Stimulated activated CD4-positive, alpha-beta T cell treated with anti-CD3 and anti-CD28 coated beads, Interleukin-12 subunit alpha, Interleukin-12 subunit beta, amount 100 ng/mL, for 48 hours (primary cell): ENCODE data around the gene IPO4.
"Not testable (repeated sequence)": the region's sequence is repeated elsewhere in the genome, so short reads cannot be mapped to it uniquely, and the experiment has no call there.

Source experiments
- DNase-seq, 3 donors: peaks; one replicate each; pipeline ENCODE4 v3.0.0-alpha.2; 2020; ENCODE audit warnings: low read depth in 2 of 3, low spot score in 1 of 3

The IPO4 gene

GRCh38 chr14:24216876-24217275, 28.3 kb upstream of the IPO4 start:
- not testable (repeated sequence) for DNase-seq

DNA sequence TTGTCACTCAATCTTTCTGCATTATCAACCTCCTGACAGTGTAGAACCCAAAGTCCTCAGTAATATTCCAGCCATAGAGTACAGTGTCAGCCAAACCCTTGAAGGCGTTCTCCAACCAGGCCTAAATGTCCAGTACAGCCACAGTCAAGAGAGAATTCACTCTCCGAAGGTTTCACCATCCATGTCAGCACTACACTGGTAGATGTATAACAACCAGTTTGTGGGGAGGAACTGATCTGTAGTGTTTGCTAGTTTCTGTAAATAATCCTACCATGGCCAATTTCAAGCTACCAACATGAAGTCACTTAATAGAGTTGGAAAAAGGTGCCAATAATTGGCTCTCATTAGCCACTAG, 27.7 kb upstream of the IPO4 start:
- no peak for DNase-seq

DNA sequence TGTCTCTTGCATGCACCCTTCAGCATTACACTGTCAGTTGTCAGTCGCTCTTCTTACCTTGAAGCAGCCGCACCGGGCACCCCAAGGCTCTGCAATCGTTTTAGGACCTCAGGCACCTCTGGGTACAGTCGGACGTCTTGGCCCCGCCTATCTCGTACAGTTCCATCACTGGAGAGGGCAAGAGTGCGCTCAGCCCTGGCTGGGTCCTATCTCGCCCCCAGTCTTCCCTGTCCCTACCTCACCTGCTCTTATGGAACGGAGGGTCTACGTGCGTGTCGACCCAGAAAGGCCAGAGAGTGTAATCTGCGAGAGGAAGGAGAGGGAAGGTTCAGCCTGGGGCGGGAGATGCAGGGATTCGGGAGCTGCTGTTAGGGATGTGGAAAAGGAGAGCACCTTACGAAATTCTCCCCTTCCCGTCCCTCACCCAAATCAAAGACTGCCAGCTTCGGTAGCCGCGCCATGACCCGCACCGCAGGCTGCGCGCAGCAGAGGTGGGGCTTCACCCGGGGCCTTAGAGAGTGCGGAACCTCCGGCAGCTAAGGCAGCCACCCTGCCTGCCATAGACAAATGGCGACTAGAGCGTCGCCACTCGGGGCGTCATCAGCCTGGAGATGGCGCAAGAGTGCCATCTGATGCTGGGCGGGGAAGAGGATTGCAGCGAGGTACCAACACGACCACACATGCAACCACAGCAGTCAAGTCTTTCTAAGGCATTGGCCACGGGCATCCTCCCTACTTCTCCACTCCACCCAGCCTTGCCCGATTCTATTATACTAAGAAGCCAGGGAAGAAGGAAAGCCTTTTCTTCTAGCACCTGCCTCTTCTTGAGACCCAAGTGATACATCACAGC, 27.1 kb upstream of the IPO4 start, which contains the start of gene MDP1:
MDP1 (minus strand) TSS at position 572 of the 850 bp plus-strand sequence; CDS start at position 461, 111 bp downstream.
- peak; percentile 74 to 77 (median 76) for DNase-seq

- no peak for DNase-seq
Observed at GRCh38 chr14:24213866-24214662, 25.4 kb upstream of the IPO4 start.

DNA sequence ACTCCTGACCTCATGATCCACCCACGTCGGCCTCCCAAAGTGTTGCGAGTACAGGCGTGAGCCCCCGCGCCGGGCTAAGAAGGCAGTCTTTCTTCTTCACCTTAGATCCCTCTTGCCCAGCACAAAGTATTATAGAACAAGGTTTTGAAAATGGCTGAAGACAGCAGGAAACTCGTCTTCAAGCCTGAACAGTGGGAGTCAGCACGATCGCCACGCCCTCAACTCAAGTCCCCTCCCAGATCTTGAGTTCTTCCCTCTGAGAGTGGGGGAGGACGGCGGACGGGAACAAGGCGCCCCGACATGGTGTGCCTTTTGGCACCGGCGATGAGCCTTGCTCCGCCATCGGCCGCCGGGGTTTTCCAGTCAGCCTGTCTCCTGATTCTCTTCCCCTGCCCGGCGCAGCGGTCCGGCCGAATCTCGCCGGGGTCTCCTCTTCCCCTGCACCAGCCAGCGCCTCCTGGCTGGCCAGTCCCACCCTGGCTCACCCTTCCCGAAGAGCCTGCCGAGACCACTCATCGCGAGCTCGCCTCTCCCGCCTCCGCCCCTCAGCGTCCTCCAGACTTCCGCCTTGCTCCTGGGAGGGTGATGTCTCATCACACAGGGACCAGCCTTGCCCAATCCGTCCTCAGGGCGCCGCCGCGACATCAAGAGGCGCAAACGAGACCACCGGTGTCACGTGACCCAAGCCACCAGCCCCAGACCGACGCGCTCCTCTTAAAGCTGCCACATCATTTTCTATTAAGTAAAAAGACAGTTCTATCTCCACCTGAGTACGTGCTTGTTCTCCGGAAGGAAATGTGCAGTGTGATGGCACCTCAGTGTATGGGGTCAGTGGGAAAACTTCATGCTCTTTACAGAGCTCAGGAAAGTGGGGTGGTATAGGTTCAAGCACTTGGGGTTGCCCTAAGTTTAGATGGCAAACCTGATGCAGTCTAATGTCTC, 24.6 kb upstream of the IPO4 start, which contains the start of gene CHMP4A:
CHMP4A (minus strand) TSS at position 565 of the 942 bp plus-strand sequence; CDS start at position 516, 49 bp downstream.
- DNase-seq, result peak; percentile 94 to 97 (median 97)

GRCh38 chr14:24211311-24211710, 22.7 kb upstream of the IPO4 start:
- no peak for DNase-seq

GRCh38 chr14:24207625-24208024, 19.0 kb upstream of the IPO4 start:
- no peak for DNase-seq

GRCh38 chr14:24207104-24207551, 18.5 kb upstream of the IPO4 start:
- DNase-seq, result no peak

DNA sequence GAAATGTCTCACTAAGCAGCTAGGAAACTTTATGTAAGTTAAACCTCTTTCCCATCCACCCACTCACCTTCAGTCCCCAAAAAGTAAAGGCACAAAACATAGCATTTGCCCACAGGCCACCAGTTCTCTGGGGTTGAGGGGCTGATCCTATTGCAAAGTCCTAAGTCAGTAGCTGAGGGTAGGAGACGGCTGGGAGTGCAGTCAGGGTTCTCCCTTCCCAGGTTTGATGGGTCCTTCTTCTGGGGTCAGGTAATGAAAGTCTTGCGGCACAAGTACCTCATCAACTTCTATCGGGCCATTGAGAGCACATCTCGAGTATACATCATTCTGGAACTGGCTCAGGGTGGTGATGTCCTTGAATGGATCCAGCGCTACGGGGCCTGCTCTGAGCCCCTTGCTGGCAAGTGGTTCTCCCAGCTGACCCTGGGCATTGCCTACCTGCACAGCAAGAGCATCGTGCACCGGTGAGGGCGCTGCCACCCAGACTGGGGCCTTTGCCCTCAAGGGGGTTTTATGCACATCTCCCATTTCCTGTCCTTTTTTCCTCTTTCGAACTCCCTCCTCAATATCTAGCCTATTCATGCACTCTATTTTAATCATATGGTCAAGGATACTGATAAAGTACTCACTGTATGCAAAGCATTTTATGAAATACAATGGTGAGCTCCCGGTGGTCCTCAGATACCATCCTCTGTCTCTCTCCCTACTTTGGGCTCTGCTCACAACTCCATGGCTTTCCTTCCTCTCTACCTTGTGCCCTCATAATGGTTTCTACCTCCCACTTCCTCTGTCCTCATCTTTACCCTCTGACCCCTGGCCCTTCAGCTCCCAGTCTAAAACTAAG, 17.9 kb upstream of the IPO4 start:
- DNase-seq, result no peak

GRCh38 chr14:24204163-24205146, 15.8 kb upstream of the IPO4 start:
- no peak for DNase-seq

DNA sequence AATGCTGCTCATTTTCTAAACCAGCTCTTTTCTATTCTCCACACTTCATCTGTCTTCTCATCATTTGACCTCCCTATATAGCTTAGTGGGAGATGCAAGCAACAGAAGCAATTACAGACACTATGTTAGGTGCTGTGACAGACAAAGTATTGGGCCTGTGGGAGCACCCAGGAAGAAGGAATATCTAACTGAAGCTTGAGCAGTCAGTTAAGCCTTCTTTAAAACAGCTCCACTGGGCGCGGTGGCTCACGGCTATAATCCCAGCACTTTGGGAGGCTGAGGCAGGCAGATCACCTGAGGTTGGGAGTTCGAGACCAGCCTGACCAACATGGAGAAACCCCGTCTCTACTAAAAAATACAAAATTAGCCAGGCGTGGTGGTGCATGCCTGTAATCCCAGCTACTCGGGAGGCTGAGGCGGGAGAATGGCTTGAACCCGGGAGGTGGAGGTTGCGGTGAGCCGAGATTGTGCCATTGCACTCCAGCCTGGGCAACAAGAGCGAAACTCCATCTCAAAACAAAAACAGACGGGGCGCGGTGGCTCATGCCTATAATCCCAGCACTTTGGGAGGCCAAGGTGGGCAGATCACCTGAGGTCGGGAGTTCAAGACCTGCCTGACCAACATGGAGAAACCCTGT, 14.8 kb upstream of the IPO4 start:
- not testable (repeated sequence) for DNase-seq

DNA sequence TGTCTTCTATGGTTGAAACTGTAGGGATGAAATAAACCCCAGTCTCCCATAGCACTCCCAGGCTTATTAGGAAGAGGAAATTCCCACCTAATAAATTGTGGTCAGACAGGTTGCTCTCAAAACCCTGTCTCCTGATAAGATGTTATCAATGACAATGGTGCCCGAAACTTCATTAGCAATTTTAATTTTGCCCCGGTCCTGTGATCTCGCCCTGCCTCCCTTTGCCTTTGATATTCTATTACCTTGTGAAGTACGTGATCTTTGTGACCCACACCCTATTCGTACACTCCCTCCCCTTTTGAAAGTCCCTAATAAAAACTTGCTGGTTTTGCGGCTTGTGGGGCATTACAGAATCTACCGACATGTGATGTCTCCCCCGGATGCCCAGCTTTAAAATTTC, 13.9 kb upstream of the IPO4 start:
- not testable (repeated sequence) for DNase-seq

DNA sequence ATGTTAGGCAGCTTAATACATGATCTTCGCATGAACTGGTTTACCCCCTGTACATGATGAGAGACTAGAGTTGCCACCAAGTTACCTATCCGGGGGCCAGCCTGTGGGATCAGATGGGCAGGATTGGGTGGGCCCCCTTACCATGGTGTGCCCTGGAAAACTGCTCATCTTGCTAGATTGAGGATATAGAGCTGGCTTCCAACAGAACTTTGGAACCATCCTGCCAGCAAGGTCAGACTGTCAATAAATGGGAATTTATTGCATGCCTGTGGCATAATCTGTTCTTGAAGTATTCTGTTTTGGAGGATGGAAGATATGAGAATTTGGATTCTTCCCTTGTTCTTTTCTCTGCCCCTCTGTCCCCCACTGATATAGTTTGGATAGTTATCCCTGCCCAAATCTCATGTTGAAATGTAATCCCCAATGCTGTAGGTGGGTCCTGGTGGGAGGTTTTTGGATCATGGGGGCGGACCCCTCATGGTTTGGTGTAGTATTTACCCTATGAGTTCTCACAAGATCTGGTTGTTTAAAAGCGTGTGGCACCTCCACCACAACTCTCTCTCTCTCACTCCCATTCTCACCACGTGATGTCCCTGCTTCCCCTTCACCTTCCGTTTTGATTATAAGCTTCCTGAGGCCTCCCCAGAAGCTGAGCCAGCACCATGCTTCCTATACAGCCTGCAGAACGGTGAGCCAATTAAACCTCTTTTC, 10.4 kb upstream of the IPO4 start:
- no peak for DNase-seq

DNA sequence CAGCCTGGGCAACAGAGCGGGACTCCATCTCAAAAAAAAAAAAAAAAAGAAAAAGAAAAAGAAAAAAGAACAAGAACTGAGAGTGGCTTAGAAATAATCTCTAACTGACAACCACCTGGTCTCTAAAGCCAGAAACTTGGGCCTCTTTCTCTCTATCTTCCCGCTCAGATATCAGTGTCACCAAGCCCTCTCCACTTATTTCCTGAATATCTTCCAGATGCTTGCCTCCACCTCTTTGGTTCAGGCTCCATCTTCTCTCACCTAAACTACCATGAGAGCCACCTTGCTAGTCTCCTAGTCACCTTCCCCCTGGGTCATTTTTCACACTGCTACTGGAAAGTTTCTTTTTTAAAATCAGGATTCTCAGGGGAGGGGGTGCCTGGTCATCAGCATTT, 8.4 kb upstream of the IPO4 start:
- DNase-seq, result no peak

GRCh38 chr14:24196071-24197055, 7.7 kb upstream of the IPO4 start:
- DNase-seq, result no peak
